Activated T-cell treated with anti-CD3 and anti-CD28 coated beads, Interleukin-2, amount 50 U/mL, for 4 hours (primary cell): ENCODE measurements around the gene FZD1. TPM values are rescaled to one million over a fixed set of nuclear protein-coding genes. Genes with fewer than 3 reads are reported as not detected.
"Not testable (repeated sequence)": the region's sequence is repeated elsewhere in the genome, so short reads cannot be mapped to it uniquely, and the experiment has no call there.

Experiments
- ATAC-seq, 2 donors: fragments of 200-7000 bp; cut with Tn5 transposase; one replicate each; pipeline ENCODE4 v1.10.0; 2021
- DNase-seq: peaks from one replicate; pipeline ENCODE4 v3.0.0-alpha.2; 2020
- H3K27me3 Mint-ChIP-seq: one replicate; pipeline ENCODE4 v1.8.0; 2021; ENCODE audit warnings: low read depth, mixed read lengths
- H3K36me3 Mint-ChIP-seq: one replicate; pipeline ENCODE4 v1.8.0; 2022; ENCODE audit warnings: mixed read lengths; ENCODE audit not compliant: insufficient read depth
- H3K4me1 Mint-ChIP-seq: one replicate; pipeline ENCODE4 v1.8.0; 2021; ENCODE audit warnings: low read depth, mixed read lengths
- H3K4me3 Mint-ChIP-seq: one replicate; pipeline ENCODE4 v1.8.0; 2021; ENCODE audit warnings: mild to moderate bottlenecking, moderate library complexity, mixed read lengths
- H3K9me3 Mint-ChIP-seq: one replicate; pipeline ENCODE4 v1.8.0; 2021; ENCODE audit warnings: mixed read lengths
- total RNA-seq, 3 donors: library from RNA; stranded (reverse); gene quantifications; one replicate each; pipeline ENCODE4 v1.2.1, GENCODE V29; 2021

FZD1 gene
- total RNA-seq, 3 donors from 2014 or later: 0.22 to 0.56 (median 0.26) TPM

GRCh38 chr7:91299952-91300775 lies 35.9 kb downstream of the FZD1 start:
- H3K27me3 Mint-ChIP-seq: no peaks in the 10 kb centered on the region
- no peaks in the 10 kb centered on the region for H3K36me3 Mint-ChIP-seq
- no peaks in the 10 kb centered on the region for H3K9me3 Mint-ChIP-seq
- no peak for DNase-seq
- no peaks in the 10 kb centered on the region for H3K4me1 Mint-ChIP-seq
- no peak overlapping the region for H3K4me3 Mint-ChIP-seq
- no peak for ATAC-seq

GRCh38 chr7:91302794-91303193 lies 38.6 kb downstream of the FZD1 start:
- Mint-ChIP-seq H3K4me3 (no peak overlapping the region), H3K36me3 (no peaks in the 10 kb centered on the region), H3K27me3 (no peaks in the 10 kb centered on the region), H3K4me1 (no peaks in the 10 kb centered on the region), H3K9me3 (no peaks in the 10 kb centered on the region)
- ATAC-seq: no peak
- no peak for DNase-seq

- DNase-seq (no peak), ATAC-seq (no peak)
- Mint-ChIP-seq H3K4me1 (no peaks in the 10 kb centered on the region), H3K9me3 (no peaks in the 10 kb centered on the region), H3K36me3 (no peaks in the 10 kb centered on the region), H3K27me3 (no peaks in the 10 kb centered on the region), H3K4me3 (no peak overlapping the region)
These were observed 42.0 kb downstream of the FZD1 start for GRCh38 chr7:91306266-91306665.

- Mint-ChIP-seq H3K4me1 (no peaks in the 10 kb centered on the region), H3K36me3 (no peaks in the 10 kb centered on the region), H3K9me3 (no peaks in the 10 kb centered on the region), H3K4me3 (no peak overlapping the region), H3K27me3 (no peaks in the 10 kb centered on the region)
- no peak for DNase-seq
- ATAC-seq: no peak
These were observed 43.2 kb downstream of the FZD1 start for GRCh38 chr7:91307467-91307866.

GRCh38 chr7:91308191-91308590 lies 44.0 kb downstream of the FZD1 start:
- not testable (repeated sequence) for H3K4me1 Mint-ChIP-seq, H3K9me3 Mint-ChIP-seq, H3K4me3 Mint-ChIP-seq, H3K27me3 Mint-ChIP-seq, ATAC-seq, H3K36me3 Mint-ChIP-seq, DNase-seq

- DNase-seq (no peak), ATAC-seq (no peak)
- Mint-ChIP-seq H3K4me3 (no peak overlapping the region), H3K4me1 (no peaks in the 10 kb centered on the region), H3K27me3 (no peaks in the 10 kb centered on the region), H3K36me3 (no peaks in the 10 kb centered on the region), H3K9me3 (no peaks in the 10 kb centered on the region)
These were observed 46.7 kb downstream of the FZD1 start for GRCh38 chr7:91310830-91311460.

- Mint-ChIP-seq H3K9me3 (no peaks in the 10 kb centered on the region), H3K27me3 (no peaks in the 10 kb centered on the region), H3K4me1 (no peaks in the 10 kb centered on the region), H3K4me3 (no peak overlapping the region), H3K36me3 (no peaks in the 10 kb centered on the region)
- ATAC-seq (no peak), DNase-seq (no peak)
These were observed 47.6 kb downstream of the FZD1 start for GRCh38 chr7:91311839-91312238.

GRCh38 chr7:91313113-91313512 lies 48.9 kb downstream of the FZD1 start:
- Mint-ChIP-seq H3K4me3 (no peak overlapping the region), H3K9me3 (no peaks in the 10 kb centered on the region), H3K27me3 (no peaks in the 10 kb centered on the region), H3K36me3 (no peaks in the 10 kb centered on the region), H3K4me1 (no peaks in the 10 kb centered on the region)
- ATAC-seq (no peak), DNase-seq (no peak)

- Mint-ChIP-seq H3K36me3 (no peaks in the 10 kb centered on the region), H3K4me3 (no peak overlapping the region), H3K9me3 (no peaks in the 10 kb centered on the region), H3K4me1 (no peaks in the 10 kb centered on the region), H3K27me3 (no peaks in the 10 kb centered on the region)
- ATAC-seq (no peak), DNase-seq (no peak)
These were observed 50.5 kb downstream of the FZD1 start for GRCh38 chr7:91314591-91315323.

GRCh38 chr7:91316426-91316825 lies 52.2 kb downstream of the FZD1 start:
- ATAC-seq: no peak
- H3K4me1 Mint-ChIP-seq: no peaks in the 10 kb centered on the region

GRCh38 chr7:91319351-91319750 lies 55.1 kb downstream of the FZD1 start:
- no peaks in the 10 kb centered on the region for H3K36me3 Mint-ChIP-seq

More at GRCh38 chr7:91316426-91316825, 52.2 kb downstream of the FZD1 start:
- no peaks in the 10 kb centered on the region for H3K27me3 Mint-ChIP-seq
- no peak overlapping the region for H3K4me3 Mint-ChIP-seq
- DNase-seq: no peak
- H3K36me3 Mint-ChIP-seq: no peaks in the 10 kb centered on the region
- no peaks in the 10 kb centered on the region for H3K9me3 Mint-ChIP-seq

GRCh38 chr7:91320366-91321078 lies 56.3 kb downstream of the FZD1 start:
- ATAC-seq: no peak
- no peak overlapping the region for H3K4me3 Mint-ChIP-seq
- DNase-seq: no peak
- H3K27me3 Mint-ChIP-seq: no peaks in the 10 kb centered on the region
- no peaks in the 10 kb centered on the region for H3K4me1 Mint-ChIP-seq
- no peaks in the 10 kb centered on the region for H3K36me3 Mint-ChIP-seq
- H3K9me3 Mint-ChIP-seq: no peaks in the 10 kb centered on the region

More at GRCh38 chr7:91319351-91319750, 55.1 kb downstream of the FZD1 start:
- Mint-ChIP-seq H3K27me3 (no peaks in the 10 kb centered on the region), H3K4me3 (no peak overlapping the region), H3K9me3 (no peaks in the 10 kb centered on the region), H3K4me1 (no peaks in the 10 kb centered on the region)
- DNase-seq (no peak), ATAC-seq (no peak)
